GM21619 (cell line): Measurements from ENCODE around the gene SLC20A1.
A peak's percentile ranks its signal among the peaks of the same experiment; 100 is the strongest.

Experiments used
- ATAC-seq: cut with Tn5 transposase; IDR thresholded peaks from one replicate; pipeline ENCODE4 v1.9.1; 2021; ENCODE audit not compliant: unreplicated experiment

The SLC20A1 gene

DNA sequence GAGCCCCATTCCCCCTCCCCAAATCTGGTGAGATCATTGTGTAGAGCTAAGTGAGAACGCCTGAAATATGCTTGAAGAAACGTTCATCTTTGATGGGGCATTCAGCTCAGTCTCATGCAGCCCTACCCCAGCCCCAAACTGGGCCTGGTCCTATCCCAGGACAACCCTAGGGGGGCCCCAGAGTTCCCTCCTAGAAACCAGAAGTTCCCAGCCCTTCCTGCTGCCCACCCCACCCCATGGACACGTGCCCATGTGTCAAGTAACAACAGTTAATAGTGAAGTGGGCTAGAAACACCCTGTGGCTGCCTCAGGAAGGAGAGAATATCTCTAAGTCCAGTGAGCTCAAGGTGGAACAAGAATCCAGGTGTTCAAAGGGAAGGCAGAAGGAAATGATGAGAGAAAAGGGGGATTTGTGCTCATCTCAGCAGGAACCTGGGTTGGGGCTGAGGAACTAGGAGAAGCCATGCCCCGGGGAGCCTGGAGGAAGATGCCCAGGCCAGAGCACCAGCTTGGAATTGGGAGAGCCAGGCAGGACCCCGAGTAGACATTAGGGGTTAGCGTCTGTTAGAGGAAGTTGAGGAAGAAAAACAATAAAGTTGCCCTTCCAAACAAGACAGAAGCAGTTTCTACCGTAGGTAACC lies 20.1 kb upstream of the SLC20A1 start:
- ATAC-seq = no peak

- ATAC-seq = no peak
Measured at GRCh38 chr2:112626604-112627059, 19.1 kb upstream of the SLC20A1 start.

GRCh38 chr2:112627060-112628040 lies 18.4 kb upstream of the SLC20A1 start:
- no peak for ATAC-seq

DNA sequence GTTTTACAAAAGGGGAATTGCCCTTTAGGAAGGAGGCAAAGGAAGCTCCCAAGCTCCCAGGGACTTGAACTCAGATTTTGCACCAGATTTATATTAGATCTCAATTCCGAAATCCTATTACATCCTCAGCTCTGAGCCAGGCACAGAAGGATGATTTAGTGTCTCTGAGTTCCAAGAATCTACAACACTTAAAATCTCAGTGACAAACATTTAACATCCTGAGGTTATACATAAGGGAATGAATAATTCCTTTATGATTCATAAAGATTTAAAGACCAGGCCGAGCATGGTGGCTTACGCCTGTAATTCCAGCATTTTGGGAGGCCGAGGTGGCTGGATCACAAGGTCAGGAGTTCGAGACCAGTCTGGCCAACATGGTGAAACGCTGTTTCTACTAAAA lies 16.5 kb upstream of the SLC20A1 start:
- ATAC-seq = no peak

GRCh38 chr2:112629823-112630222 lies 15.9 kb upstream of the SLC20A1 start:
- no peak for ATAC-seq

- no peak for ATAC-seq
Measured at GRCh38 chr2:112630268-112630667, 15.5 kb upstream of the SLC20A1 start.

DNA sequence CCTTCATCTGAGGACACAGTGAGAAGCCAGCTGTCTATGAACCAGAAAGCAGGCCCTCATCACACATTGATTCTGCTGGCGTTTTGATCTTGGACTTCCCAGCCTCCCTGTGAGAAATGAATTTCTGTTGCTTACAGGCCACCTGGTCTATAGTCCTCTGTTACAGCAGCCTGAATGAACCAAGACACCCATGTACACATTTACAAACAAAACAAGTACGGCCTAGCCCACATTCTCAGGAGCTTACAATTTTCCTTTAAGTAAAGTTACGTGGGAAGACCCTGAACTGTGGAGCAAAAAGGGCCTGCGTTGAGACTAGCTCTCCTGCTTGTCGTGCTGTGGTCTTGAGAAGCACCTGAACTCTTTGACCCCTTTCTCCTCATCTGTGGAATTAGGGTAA lies 12.0 kb upstream of the SLC20A1 start:
- ATAC-seq = no peak

DNA sequence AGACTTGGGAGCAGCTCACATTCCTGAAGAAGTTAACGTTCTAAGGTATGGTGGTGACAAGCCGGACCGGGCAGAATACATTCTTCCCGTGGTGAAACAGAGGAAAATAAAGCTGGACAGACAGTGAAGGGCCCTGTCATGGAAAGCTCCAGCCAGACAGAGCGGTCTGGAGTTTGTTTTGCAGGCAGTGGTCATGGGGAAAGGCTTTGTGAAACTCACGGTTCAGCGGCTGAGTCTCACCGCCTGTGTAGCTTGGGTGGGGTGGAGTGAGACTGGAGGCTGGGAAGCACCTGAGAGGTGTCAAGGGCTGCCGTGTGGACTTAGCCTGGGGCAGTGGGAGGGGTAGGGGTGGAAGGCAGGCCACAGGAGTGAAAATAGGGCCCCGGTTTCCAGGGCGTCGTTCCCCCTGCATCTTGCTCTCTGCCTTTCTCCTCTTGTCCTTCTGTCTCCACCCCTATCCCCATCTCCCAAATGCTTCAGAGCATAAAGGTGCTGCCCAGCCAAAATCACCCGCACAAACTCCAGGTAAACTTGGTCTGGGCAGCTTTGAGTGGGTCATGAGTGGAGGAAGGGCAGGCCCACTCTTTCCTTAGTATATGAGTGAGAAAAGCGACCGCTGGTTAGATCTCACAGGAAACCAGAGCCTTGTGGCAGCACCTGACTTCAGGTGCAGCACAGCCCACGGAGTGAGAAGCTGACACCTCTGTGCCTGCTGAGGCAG lies 11.4 kb upstream of the SLC20A1 start:
- no peak for ATAC-seq

DNA sequence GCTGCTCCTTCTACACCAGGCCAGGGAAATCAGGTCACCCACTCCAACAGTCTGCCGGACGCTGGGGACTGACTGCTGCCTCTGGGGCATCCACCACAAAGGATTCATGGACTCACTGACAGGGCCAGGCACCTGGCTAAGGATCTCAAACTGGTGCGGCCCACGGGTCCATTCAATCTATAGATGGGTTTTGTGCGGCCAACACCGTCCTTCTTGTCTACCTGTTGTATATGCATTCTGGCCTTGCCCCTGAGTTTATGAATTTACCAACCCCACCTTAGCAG lies 10.9 kb upstream of the SLC20A1 start:
- no peak for ATAC-seq

GRCh38 chr2:112636605-112637288 lies 9.0 kb upstream of the SLC20A1 start:
- peak; percentile 75 for ATAC-seq

DNA sequence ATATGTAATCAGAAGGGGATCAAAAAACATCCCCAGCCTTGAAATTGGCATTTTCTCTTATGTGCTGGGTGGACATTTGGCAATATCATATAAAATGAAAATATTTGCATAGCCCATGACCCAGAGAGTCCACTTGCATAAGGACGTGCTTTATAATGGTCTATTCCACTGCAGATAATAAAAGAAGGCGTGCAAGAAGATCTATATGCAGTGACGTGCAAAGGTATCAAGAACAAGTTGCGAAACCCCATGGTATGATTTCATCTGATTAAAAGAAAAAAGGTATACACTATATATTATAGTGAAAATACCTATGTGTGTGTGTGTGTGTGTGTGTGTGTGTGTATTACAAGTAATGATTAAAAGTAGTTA lies 8.5 kb upstream of the SLC20A1 start:
- ATAC-seq = no peak

- no peak for ATAC-seq
Measured at GRCh38 chr2:112639936-112640335, 5.8 kb upstream of the SLC20A1 start.

DNA sequence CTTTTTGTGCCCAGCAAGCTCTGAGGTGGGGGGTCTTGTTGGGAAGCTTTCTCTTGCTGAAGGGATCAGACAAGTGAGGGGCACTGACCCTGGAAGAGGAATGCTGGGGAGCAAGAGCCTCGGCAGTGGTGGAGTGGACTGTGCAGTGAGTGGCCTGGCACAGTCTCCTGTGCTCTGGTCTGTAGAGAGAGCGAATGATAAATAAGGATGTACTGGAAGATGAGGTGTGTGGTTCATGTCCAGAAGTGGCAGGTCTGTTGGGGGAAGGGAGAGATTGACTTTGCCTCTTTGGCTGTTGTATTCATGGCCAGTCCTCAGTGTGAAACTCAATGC lies 5.3 kb upstream of the SLC20A1 start:
- ATAC-seq = no peak

DNA sequence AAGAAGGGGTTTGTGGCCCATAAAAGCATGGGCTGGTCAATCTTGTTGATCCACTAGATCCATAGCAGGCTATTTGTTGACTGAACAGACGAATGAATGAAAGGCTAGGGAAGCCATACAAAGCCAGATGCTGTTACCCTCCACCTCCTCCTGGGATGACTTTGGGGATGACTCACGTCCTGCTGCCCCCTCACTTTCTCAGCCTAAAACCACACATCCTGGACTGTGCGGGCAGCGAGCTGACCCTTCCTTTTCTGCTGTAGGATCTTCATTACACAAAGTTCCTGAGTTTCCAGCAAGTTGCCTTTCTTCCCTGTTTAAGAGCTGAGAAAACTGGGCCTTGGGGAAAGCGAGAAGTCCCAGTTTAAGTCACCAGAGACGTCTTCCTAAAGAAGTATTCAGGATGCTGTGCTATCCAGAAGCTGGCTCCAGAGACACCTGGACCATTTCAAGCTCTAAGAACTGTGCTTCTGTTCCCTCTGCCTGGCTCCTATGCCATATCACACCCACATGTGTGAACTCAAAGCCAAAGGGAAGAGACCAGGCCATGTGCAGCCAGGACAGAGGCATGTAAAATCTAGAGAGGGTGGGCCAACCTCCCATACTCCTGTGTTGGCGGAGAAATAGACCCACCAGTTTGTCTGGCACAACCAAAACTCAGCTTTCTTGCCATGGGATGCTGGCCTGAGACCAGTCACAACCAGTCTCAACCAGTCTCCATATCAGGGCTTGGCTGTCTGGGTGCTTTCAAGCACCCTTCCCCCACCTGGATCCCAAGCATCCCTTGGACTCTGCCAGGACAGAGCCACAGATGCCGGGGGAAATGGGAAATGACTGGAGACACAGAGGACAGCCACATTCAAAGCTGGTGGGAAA lies 4.7 kb upstream of the SLC20A1 start:
- ATAC-seq = no peak

DNA sequence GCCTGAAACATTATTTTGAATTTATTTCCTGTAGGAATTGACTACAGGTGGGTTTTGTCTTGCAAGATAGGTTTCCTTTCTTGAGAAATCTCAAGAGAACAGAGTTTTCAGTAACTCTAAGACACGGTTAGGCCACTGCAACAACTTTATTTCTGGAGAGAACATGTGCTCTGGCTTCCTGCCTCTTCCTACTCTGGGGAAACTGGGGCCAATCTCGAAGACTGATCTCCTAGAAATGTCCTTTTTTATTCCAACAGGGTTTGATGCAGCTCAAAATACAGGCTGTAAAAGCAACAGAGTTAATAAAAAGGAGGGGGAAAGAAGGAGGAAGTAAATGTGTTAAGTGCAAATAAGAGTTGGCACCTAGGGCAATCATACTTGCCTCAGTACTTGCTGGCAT lies 4.0 kb upstream of the SLC20A1 start:
- no peak for ATAC-seq

DNA sequence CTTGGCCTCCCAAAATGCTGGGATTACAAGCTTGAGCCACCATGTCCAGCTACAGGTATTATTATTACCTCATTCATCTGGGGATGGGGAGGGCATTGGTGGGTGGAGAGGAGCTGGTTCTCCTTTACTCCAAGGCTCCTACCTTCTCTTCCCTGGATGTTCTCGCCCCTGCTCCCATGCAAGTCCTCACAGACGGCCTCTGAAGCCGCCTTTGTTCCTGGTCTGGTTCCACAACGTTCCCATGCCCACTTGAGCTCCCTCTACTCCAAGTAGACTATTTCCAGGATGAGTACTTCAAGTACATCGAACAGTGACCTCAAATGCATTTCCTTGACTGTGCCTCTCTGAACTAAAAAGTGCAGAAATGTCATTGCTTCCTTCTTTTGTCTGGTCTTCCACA lies 3.2 kb upstream of the SLC20A1 start:
- no peak for ATAC-seq

DNA sequence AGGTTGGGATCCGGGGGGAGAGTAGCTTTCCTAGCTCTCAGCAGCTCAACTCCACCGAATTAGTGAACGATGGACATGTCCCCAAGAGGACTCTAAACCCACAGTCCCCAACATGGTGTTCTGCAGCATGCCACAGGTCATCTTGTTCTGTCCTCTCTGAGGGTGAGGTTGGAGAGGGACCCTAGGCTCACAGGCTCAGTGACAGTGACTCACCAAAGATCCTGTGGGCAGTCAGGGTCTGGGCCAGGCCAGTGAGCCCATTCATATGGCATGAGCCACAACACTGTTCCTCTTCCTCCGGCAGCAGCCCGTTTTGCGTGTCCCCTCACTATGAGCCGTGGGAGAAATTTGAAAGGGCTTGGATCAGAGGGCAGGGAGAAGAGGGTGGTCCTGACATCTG lies 2.8 kb upstream of the SLC20A1 start:
- ATAC-seq = no peak

- no peak for ATAC-seq
Measured at GRCh38 chr2:112643488-112643887, 2.3 kb upstream of the SLC20A1 start.

GRCh38 chr2:112644155-112644932 lies 1.4 kb upstream of the SLC20A1 start:
- no peak for ATAC-seq

GRCh38 chr2:112644933-112645309 lies 818 bp upstream of the SLC20A1 start:
- peak; percentile 3 for ATAC-seq
